ENCODE data around the gene DTL.

The DTL gene

DNA sequence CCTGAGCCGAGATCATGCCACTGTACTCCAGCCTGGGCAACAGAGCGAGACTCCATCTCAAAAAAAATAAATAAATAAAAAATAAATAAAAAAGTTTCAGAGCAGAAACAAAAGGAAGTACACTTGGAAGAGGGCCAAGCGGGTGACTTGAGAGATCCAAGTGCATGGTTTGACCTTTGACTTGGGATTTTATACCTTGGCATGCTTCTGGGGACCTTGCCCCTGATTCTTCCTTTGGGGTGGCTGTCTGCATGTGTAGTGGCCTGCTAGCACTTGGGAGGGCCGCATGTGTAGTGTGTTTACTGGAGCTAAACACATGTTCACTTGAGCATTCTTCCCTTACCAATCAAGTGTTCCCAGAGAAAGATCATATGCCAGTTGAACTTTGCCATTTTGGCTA, 114.0 kb downstream of the DTL start:
- H3K4me3 ChIP-seq (ENCODE audit: low read depth, low read length): no peak overlapping the region
- DNase-seq (ENCODE audit: low read depth): no peak
- TF ChIP-seq, protein P1, sequence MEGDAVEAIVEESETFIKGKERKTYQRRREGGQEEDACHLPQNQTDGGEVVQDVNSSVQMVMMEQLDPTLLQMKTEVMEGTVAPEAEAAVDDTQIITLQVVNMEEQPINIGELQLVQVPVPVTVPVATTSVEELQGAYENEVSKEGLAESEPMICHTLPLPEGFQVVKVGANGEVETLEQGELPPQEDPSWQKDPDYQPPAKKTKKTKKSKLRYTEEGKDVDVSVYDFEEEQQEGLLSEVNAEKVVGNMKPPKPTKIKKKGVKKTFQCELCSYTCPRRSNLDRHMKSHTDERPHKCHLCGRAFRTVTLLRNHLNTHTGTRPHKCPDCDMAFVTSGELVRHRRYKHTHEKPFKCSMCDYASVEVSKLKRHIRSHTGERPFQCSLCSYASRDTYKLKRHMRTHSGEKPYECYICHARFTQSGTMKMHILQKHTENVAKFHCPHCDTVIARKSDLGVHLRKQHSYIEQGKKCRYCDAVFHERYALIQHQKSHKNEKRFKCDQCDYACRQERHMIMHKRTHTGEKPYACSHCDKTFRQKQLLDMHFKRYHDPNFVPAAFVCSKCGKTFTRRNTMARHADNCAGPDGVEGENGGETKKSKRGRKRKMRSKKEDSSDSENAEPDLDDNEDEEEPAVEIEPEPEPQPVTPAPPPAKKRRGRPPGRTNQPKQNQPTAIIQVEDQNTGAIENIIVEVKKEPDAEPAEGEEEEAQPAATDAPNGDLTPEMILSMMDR (IDR thresholded peaks at IDR 0.05; ENCODE audit: control insufficient read depth, extremely low read depth, insufficient read depth): no peak

DNA sequence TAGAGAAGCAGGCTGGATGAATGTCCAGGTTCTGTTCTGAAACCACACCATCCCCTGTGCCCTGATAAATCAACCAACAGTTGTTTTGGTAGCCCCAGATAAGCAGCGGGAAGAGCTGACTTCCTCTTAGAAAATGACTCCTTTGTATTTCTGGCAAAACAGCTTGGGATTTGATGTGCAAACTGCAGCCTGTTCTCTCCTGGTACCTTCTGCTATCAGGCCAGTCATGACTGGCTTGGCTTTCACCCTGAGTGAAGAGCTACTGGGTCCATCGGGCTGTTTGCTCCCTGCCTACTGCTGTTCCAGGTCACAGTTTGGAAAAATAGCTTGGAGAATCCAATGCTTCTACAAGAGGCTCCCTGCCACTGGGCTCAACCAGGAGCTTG, 116.8 kb downstream of the DTL start:
- no peak overlapping the region for H3K4me3 ChIP-seq (ENCODE audit: low read depth, low read length)
- DNase-seq (ENCODE audit: low read depth): no peak

DNA sequence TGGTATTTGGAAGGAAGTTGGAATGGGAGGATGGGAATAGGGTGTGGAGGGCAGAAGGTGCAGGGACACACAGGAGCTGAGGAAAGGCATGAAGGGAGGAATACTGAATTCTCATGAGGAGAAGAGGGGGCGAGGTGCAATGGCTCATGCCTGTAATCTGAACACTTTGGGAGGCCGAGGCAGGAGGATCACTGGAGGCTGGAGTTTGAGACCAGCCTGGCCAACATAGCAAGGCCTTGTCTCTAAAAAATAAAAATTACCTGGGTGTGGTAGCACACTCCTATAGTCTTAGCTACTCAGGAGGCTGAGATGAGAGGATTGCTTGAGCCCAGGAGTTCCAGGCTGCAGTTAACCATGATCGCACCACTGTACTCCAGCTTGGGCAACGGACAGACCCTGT, 117.3 kb downstream of the DTL start:
- DNase-seq (ENCODE audit: low read depth): no peak
- TF ChIP-seq, protein P1 (IDR thresholded peaks at IDR 0.05; ENCODE audit: control insufficient read depth, extremely low read depth, insufficient read depth): no peak
- H3K4me3 ChIP-seq (ENCODE audit: low read depth, low read length): no peak overlapping the region

More for the DNA sequence above, 116.8 kb downstream of the DTL start:
- TF ChIP-seq, protein P1 (IDR thresholded peaks at IDR 0.05; ENCODE audit: control insufficient read depth, extremely low read depth, insufficient read depth): no peak

DNA sequence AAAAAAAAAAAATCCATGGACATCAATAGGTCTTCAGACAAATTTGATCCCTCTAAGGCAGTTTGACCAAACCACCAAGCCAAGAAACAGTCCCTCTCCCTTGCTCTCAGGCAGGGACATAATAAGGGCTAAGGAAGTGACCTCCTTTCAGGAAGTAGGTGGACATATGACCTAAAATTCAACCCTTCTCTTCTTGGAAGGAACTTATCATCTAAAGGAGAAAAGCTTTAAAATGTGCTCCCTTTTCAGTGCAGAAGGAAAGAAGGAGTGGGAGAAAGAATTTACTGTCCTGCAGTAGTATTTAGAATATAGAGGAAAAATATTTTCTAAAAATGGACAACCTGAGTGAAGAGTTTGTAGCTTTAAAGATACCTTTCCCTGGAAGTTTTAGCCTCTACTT, 118.1 kb downstream of the DTL start:
- no peak overlapping the region for H3K4me3 ChIP-seq (ENCODE audit: low read depth, low read length)
- TF ChIP-seq, protein P1 (IDR thresholded peaks at IDR 0.05; ENCODE audit: control insufficient read depth, extremely low read depth, insufficient read depth): no peak
- DNase-seq (ENCODE audit: low read depth): no peak

Data from LNCaP clone FGC (cell line).